NCI-H2029 (cell line): ENCODE results near the gene CLIP2.
"Not testable (repeated sequence)": the region's sequence is repeated elsewhere in the genome, so short reads cannot be mapped to it uniquely, and the experiment has no call there.

Source experiments
- DNase-seq: peaks from one replicate; lab custom pipeline; 2025; lab: John Stamatoyannopoulos, UW

Gene CLIP2

GRCh38 chr7:74297516-74298233, 8.5 kb downstream of the CLIP2 start:
- no peak for DNase-seq

GRCh38 chr7:74299401-74299800, 10.2 kb downstream of the CLIP2 start:
- DNase-seq = no peak

- no peak for DNase-seq
Measured at GRCh38 chr7:74300926-74301325, 11.7 kb downstream of the CLIP2 start.

GRCh38 chr7:74302745-74303221, 13.6 kb downstream of the CLIP2 start:
- no peak for DNase-seq

- no peak for DNase-seq
Measured at GRCh38 chr7:74304550-74304949, 15.3 kb downstream of the CLIP2 start.

- DNase-seq = no peak
Measured at GRCh38 chr7:74306004-74306729, 17.0 kb downstream of the CLIP2 start.

- no peak for DNase-seq
Measured at GRCh38 chr7:74306730-74307469, 17.7 kb downstream of the CLIP2 start.

- DNase-seq = no peak
Measured at GRCh38 chr7:74307738-74308505, 18.7 kb downstream of the CLIP2 start.

- no peak for DNase-seq
Measured at GRCh38 chr7:74309181-74309580, 20.0 kb downstream of the CLIP2 start.

- no peak for DNase-seq
Measured at GRCh38 chr7:74311305-74311744, 22.1 kb downstream of the CLIP2 start.

- no peak for DNase-seq
Measured at GRCh38 chr7:74312418-74313028, 23.3 kb downstream of the CLIP2 start.

GRCh38 chr7:74315891-74316290, 26.7 kb downstream of the CLIP2 start:
- not testable (repeated sequence) for DNase-seq

- DNase-seq = no peak
Measured at GRCh38 chr7:74317146-74317782, 28.1 kb downstream of the CLIP2 start.

GRCh38 chr7:74318043-74318442, 28.8 kb downstream of the CLIP2 start:
- DNase-seq = no peak

- DNase-seq = no peak
Measured at GRCh38 chr7:74320645-74321221, 31.5 kb downstream of the CLIP2 start.

GRCh38 chr7:74322892-74323291, 33.7 kb downstream of the CLIP2 start:
- not testable (repeated sequence) for DNase-seq

GRCh38 chr7:74324531-74325209, 35.5 kb downstream of the CLIP2 start:
- DNase-seq = no peak

- no peak for DNase-seq
Measured at GRCh38 chr7:74325210-74325565, 36.0 kb downstream of the CLIP2 start.

GRCh38 chr7:74329225-74329624, 40.0 kb downstream of the CLIP2 start:
- no peak for DNase-seq
